Measurements from ENCODE around the gene SORBS1. TPM values are rescaled to one million over a fixed set of nuclear protein-coding genes. Genes with fewer than 3 reads are reported as not detected.
A peak's percentile ranks its signal among the peaks of the same experiment; 100 is the strongest.

Gene SORBS1
- total RNA-seq, 1 donor from 2014 or later, result 116 TPM

DNA sequence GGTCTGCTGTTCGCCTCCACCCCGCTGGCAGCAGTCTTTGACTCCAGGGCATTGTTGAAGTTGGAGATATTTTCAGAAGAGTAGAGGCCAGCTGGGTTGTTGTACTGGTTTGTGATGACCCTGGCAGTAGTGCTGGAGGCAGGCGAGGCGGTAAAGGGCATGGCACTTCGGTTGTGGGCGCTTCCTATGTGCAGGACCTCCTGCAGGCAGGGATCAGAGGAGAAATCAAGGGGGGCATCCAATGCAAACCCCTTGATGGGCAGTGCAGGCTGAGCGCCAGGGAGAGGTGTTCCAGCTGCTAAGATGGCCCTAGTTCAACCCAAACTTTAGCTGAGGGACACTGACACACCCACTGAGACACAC, 297.3 kb downstream of the SORBS1 start:
- Histone ChIP-seq H3K4me3 (no peak overlapping the region), H3K27ac (no peak overlapping the region), H3K4me1 (peaks cover 60% of the 10 kb centered on the region), H3K9me3 (no peaks in the 10 kb centered on the region), H3K36me3 (peaks cover 0 to 25% of the 10 kb centered on the region in 2 donors), H3K27me3 (no peaks in the 10 kb centered on the region)
- TF ChIP-seq POLR2AphosphoS5 (IDR thresholded peaks at IDR 0.05; ENCODE audit: insufficient read depth in 1 of 2, low read depth in 1 of 2) (peak in 1 of 2 donors; percentile 17), POLR2A (IDR thresholded peaks at IDR 0.05) (no peak)
- TF ChIP-seq, protein P1, sequence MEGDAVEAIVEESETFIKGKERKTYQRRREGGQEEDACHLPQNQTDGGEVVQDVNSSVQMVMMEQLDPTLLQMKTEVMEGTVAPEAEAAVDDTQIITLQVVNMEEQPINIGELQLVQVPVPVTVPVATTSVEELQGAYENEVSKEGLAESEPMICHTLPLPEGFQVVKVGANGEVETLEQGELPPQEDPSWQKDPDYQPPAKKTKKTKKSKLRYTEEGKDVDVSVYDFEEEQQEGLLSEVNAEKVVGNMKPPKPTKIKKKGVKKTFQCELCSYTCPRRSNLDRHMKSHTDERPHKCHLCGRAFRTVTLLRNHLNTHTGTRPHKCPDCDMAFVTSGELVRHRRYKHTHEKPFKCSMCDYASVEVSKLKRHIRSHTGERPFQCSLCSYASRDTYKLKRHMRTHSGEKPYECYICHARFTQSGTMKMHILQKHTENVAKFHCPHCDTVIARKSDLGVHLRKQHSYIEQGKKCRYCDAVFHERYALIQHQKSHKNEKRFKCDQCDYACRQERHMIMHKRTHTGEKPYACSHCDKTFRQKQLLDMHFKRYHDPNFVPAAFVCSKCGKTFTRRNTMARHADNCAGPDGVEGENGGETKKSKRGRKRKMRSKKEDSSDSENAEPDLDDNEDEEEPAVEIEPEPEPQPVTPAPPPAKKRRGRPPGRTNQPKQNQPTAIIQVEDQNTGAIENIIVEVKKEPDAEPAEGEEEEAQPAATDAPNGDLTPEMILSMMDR (IDR thresholded peaks at IDR 0.05), result no peak
- intact Hi-C loops (cut with DNase I), result no loop called here
- DNase-seq (ENCODE audit: extremely low spot score in 2 of 2), result peak in 1 of 2 donors; percentile 81

DNA sequence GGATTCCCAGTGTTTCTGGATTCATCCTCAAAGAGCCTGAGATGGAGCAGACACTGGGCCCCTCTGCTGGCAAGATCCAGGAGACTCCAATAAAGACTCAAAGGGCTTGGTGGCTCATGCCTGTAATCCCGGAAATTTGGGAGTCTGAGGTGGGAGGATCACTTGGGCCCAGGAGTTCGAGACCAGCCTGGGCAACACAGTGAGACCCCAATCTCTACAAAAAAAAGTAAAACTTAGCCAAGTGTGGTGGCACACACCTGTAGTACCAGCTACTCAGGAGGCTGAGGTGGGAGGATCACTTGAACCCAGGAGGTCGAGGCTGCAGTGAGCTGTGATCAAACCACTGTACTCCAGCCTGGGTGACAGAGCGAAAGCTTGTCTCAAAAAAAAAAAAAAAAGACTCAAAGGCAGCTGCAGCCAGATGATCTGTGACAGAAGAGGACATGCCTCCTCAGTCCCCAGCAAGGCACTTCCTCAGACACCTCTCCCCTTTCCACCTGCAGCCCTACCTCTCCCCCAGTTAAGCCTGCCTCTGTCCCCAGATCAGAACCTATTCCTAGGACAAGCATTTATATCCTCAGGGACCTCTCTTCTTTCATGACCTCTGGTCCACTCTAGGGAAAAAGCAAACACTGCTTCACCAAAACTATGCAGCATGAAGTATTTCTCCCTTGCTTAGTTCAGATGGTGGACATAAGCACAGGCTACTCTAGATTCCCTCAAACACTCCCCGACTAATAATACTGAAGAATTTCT, 298.2 kb downstream of the SORBS1 start:
- H3K27ac ChIP-seq, result no peak overlapping the region

DNA sequence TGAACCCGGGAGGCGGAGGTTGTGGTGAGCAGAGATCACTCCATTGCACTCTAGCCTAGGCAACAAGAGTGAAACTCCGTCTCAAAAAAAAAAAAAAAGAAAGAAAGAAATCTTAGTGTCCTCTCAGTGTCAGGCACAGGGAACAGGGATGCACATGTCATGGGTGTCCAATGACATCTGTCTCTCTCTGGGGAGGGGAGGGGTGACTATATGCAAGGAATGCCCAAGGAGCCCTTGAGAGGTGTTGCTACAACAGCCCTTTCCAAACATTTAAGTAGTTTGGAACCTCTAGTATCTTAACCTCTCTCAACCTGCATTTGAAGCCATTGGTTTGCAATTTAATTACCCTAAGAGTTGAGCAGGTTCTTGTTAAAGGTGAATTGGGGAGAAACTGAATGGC, 299.2 kb downstream of the SORBS1 start:
- H3K9me3 ChIP-seq, result no peaks in the 10 kb centered on the region
- peaks cover 42% of the 10 kb centered on the region for H3K4me1 ChIP-seq
- no peak for DNase-seq (ENCODE audit: extremely low spot score in 2 of 2)
- no peaks in the 10 kb centered on the region for H3K27me3 ChIP-seq
- intact Hi-C loops (cut with DNase I), result no loop called here
- no peak overlapping the region for H3K4me3 ChIP-seq
- H3K36me3 ChIP-seq, result peaks cover 0 to 27% of the 10 kb centered on the region in 2 donors
- TF ChIP-seq, protein P1 (IDR thresholded peaks at IDR 0.05), result no peak
- TF ChIP-seq POLR2A (IDR thresholded peaks at IDR 0.05) (no peak), POLR2AphosphoS5 (IDR thresholded peaks at IDR 0.05; ENCODE audit: insufficient read depth in 1 of 2, low read depth in 1 of 2) (no peak)
- H3K27ac ChIP-seq, result no peak overlapping the region

More for the DNA sequence above, 298.2 kb downstream of the SORBS1 start:
- Histone ChIP-seq H3K4me1 (peaks cover 51% of the 10 kb centered on the region), H3K4me3 (no peak overlapping the region), H3K27me3 (no peaks in the 10 kb centered on the region), H3K36me3 (peaks cover 0 to 21% of the 10 kb centered on the region in 2 donors), H3K9me3 (no peaks in the 10 kb centered on the region)
- intact Hi-C loops (cut with DNase I), result no loop called here
- TF ChIP-seq POLR2AphosphoS5 (IDR thresholded peaks at IDR 0.05; ENCODE audit: insufficient read depth in 1 of 2, low read depth in 1 of 2) (no peak), POLR2A (IDR thresholded peaks at IDR 0.05) (no peak)
- TF ChIP-seq, protein P1 (IDR thresholded peaks at IDR 0.05), result no peak
- no peak for DNase-seq (ENCODE audit: extremely low spot score in 2 of 2)

Other genes starting within 250 kb of the SORBS1 start
- gene ALDH18A1, start 95.3 kb upstream of the SORBS1 start, total RNA-seq, result 21.4 TPM
- gene TCTN3, start 132.6 kb upstream of the SORBS1 start, total RNA-seq, result 15.2 TPM
- 17.7 TPM for gene ENTPD1, start 194.8 kb upstream of the SORBS1 start, total RNA-seq